Cardiac fibroblast (primary cell): ENCODE measurements around the gene SRPK3.

Source experiments
- DNase-seq, 2 donors: peaks; one replicate each; pipeline versions ENCODE4 v3.0.0 to v3.0.0-alpha.2; 2010; ENCODE audit warnings: low read depth in 2 of 2
- H3K4me3 ChIP-seq, 2 donors: replicated peaks in 1 of 2; 1 replicate in 1 of 2; 2 replicates in 1 of 2; pipeline ENCODE4 v1.5.1; 2011; ENCODE audit warnings: low read depth in 2 of 2, low read length in 2 of 2, mild to moderate bottlenecking in 2 of 2, moderate library complexity in 1 of 2
- CTCF ChIP-seq: IDR thresholded peaks from one replicate; pipeline ENCODE4 v1.5.1; 2011; ENCODE audit warnings: low read depth, mild to moderate bottlenecking, low read length, inconsistent platforms

SRPK3 gene

GRCh38 chrX:153780678-153781427 lies at the start of gene SRPK3:
Gene SRPK3 (plus strand): TSS chrX:153781041. CDS start chrX:153781087, 46 bp downstream.
- H3K4me3 ChIP-seq: no peak within 1 kb of the TSS
- DNase-seq: no peak
- TF ChIP-seq CTCF: no peak

GRCh38 chrX:153731117-153731844 lies 49.6 kb upstream of the SRPK3 start:
- TF ChIP-seq CTCF: no peak
- DNase-seq: peak; percentile 58 to 68
- H3K4me3 ChIP-seq: no peak overlapping the region

GRCh38 chrX:153731845-153732215 lies 49.0 kb upstream of the SRPK3 start:
- no peak overlapping the region for H3K4me3 ChIP-seq
- TF ChIP-seq CTCF: no peak
- no peak for DNase-seq

- TF ChIP-seq CTCF: no peak
- DNase-seq: no peak
- no peak overlapping the region for H3K4me3 ChIP-seq
These were observed 48.4 kb upstream of the SRPK3 start for GRCh38 chrX:153732401-153732800.

GRCh38 chrX:153733651-153734240 lies 47.1 kb upstream of the SRPK3 start:
- no peak overlapping the region for H3K4me3 ChIP-seq
- TF ChIP-seq CTCF: no peak
- no peak for DNase-seq

- TF ChIP-seq CTCF: no peak
- no peak for DNase-seq
- no peak overlapping the region for H3K4me3 ChIP-seq
These were observed 46.0 kb upstream of the SRPK3 start for GRCh38 chrX:153734871-153735270.
